Endothelial cell of umbilical vein (primary cell): Measurements from ENCODE around the gene COQ8A. TPM values are rescaled to one million over a fixed set of nuclear protein-coding genes. Genes with fewer than 3 reads are reported as not detected.

Source experiments
- BruUV-seq: library from RNA; stranded (reverse); fragments of 400-500 nt; replicated peaks from 2 replicates; lab custom pipeline; 2021; lab: Mats Ljungman, UMichigan
- CTCF ChIA-PET: fragments of 300-600, 350-600 bp; sonication (Branson Sonifier 250); formaldehyde crosslinking; loops from one replicate; lab custom pipeline; 2021; ENCODE audit warnings: antibody characterized with exemption, inconsistent platforms; lab: Charles Lee
- POLR2A ChIA-PET: fragments of 300-600, 350-600 bp; sonication (Branson Sonifier 250); formaldehyde crosslinking; loops from one replicate; lab custom pipeline; 2021; ENCODE audit warnings: antibody characterized with exemption, inconsistent platforms; lab: Charles Lee
- DNase-seq: peaks from one replicate; pipeline ENCODE4 v3.0.0-alpha.2; 2011; ENCODE audit warnings: low read depth, low spot score
- FAIRE-seq: peaks from 2 replicates; lab custom pipeline; 2011; peaks lifted over from hg19 to GRCh38; lab: Jason Lieb, UNC
- H2AFZ ChIP-seq: 2 replicates; pipeline ENCODE4 v1.6.0; 2012; ENCODE audit warnings: low read depth, low read length, control low read depth, inconsistent platforms
- H3K27ac ChIP-seq: 2 replicates; pipeline ENCODE4 v1.5.1; 2011; ENCODE audit warnings: low read depth, mild to moderate bottlenecking, control low read depth, low read length, moderate library complexity; ENCODE audit not compliant: insufficient read depth
- H3K27me3 ChIP-seq, 2 experiments: 2 replicates each; pipeline versions ENCODE4 v1.6.0 to v1.6.1; 2011; ENCODE audit warnings: low read length in 2 of 2, mixed read lengths in 1 of 2; ENCODE audit not compliant: control insufficient read depth in 2 of 2, insufficient read depth in 2 of 2
- H3K36me3 ChIP-seq, 2 experiments: 2 replicates in 1 of 2; 3 replicates in 1 of 2; pipeline ENCODE4 v1.5.1; 2011; ENCODE audit warnings: low read length in 2 of 2, mild to moderate bottlenecking in 1 of 2, moderate library complexity in 1 of 2; ENCODE audit not compliant: control insufficient read depth in 2 of 2, insufficient read depth in 2 of 2; ENCODE audit errors: extremely low read depth in 1 of 2
- H3K4me1 ChIP-seq: 3 replicates; pipeline ENCODE4 v1.5.1; 2011; ENCODE audit warnings: mild to moderate bottlenecking, low read length; ENCODE audit not compliant: control insufficient read depth, insufficient read depth; ENCODE audit errors: extremely low read depth
- H3K4me2 ChIP-seq: 2 replicates; pipeline ENCODE4 v1.6.1; 2011; ENCODE audit warnings: low read length, control low read depth, mixed read lengths; ENCODE audit not compliant: insufficient read depth
- H3K4me3 ChIP-seq, 3 experiments: fragments of 200-600 bp in 1 of 3; sonication (generic), shearing (Covaris generic) in 1 of 3; replicated peaks in 1 of 3; 2 replicates each; pipeline ENCODE4 v1.5.1; 2011 to 2016; ENCODE audit warnings: control low read depth in 3 of 3, low read length in 3 of 3, mild to moderate bottlenecking in 2 of 3, inconsistent platforms in 1 of 3, low read depth in 1 of 3, moderate library complexity in 1 of 3; ENCODE audit not compliant: insufficient read depth in 1 of 3
- H3K79me2 ChIP-seq: 2 replicates; pipeline ENCODE4 v1.6.0; 2012; ENCODE audit warnings: low read length, inconsistent platforms; ENCODE audit not compliant: control insufficient read depth, insufficient read depth
- H3K9ac ChIP-seq: replicated peaks from 2 replicates; pipeline ENCODE3; 2011; ENCODE audit warnings: low read length, control low read depth; ENCODE audit not compliant: insufficient read depth; ENCODE audit errors: extremely low read depth
- H3K9me1 ChIP-seq: replicated peaks from 3 replicates; pipeline ENCODE4 v1.6.0; 2011; ENCODE audit warnings: mild to moderate bottlenecking, low read length; ENCODE audit not compliant: control insufficient read depth, insufficient read depth; ENCODE audit errors: extremely low read depth
- H3K9me3 ChIP-seq: replicated peaks from 2 replicates; pipeline ENCODE4 v1.5.1; 2012; ENCODE audit warnings: low read length, inconsistent platforms; ENCODE audit not compliant: control insufficient read depth, insufficient read depth
- H4K20me1 ChIP-seq: replicated peaks from 2 replicates; pipeline ENCODE3; 2011; ENCODE audit warnings: mild to moderate bottlenecking, low read length; ENCODE audit not compliant: control insufficient read depth, insufficient read depth; ENCODE audit errors: extremely low read depth
- EZH2 ChIP-seq: IDR thresholded peaks from 2 replicates; pipeline ENCODE4 v1.6.1; 2012; ENCODE audit warnings: borderline replicate concordance, low read depth, mild to moderate bottlenecking, moderate library complexity, low read length, inconsistent platforms; ENCODE audit not compliant: severe bottlenecking
- FOS ChIP-seq: IDR thresholded peaks from 2 replicates; pipeline ENCODE4 v1.6.1; 2011; ENCODE audit warnings: mild to moderate bottlenecking, low read length, moderate library complexity, borderline replicate concordance; ENCODE audit not compliant: insufficient read depth
- GATA2 ChIP-seq: IDR thresholded peaks from 2 replicates; pipeline ENCODE4 v1.7.0; 2011; ENCODE audit warnings: low read depth, mild to moderate bottlenecking, moderate library complexity, mixed read lengths, low read length; ENCODE audit not compliant: insufficient read length, insufficient read depth
- JUN ChIP-seq: IDR thresholded peaks from 2 replicates; pipeline ENCODE4 v1.6.1; 2011; ENCODE audit warnings: borderline replicate concordance, low read depth; ENCODE audit not compliant: insufficient read length, insufficient read depth
- MAX ChIP-seq: IDR thresholded peaks from 2 replicates; pipeline ENCODE4 v1.6.1; 2011; ENCODE audit not compliant: insufficient read depth, insufficient read length
- MYC ChIP-seq: IDR thresholded peaks from one replicate; pipeline ENCODE4 v1.6.1; 2011; ENCODE audit warnings: mild to moderate bottlenecking, low read depth, low read length
- POLR2A ChIP-seq: IDR thresholded peaks from 2 replicates; pipeline ENCODE4 v1.6.1; 2012; ENCODE audit warnings: low read depth, mild to moderate bottlenecking, control low read depth, low read length
- POLR2AphosphoS5 ChIP-seq: IDR thresholded peaks from 2 replicates; pipeline ENCODE4 v1.6.1; 2012; ENCODE audit warnings: low read depth, mild to moderate bottlenecking, control low read depth, low read length, moderate library complexity; ENCODE audit not compliant: insufficient read depth
- dilution Hi-C: fragments of 300-500 bp; cut with MboI; formaldehyde crosslinking; loops from one replicate; pipeline ENCODE4 v1.15.0; 2019; ENCODE audit warnings: low sequenced_read_pairs; ENCODE audit not compliant: extremely low pct_ligation_motif_present
- intact Hi-C: fragments of 100-400 bp; cut with micrococcal nuclease; formaldehyde crosslinking; loops from one replicate; pipeline ENCODE4 v1.10.0; 2022
- polyA plus RNA-seq, 4 experiments: library from polyadenylated mRNA; depleted of rRNA in 3 of 4; stranded (reverse) in 3 of 4; unstranded in 1 of 4; fragments of >200 nt; gene quantifications; 2 replicates each; pipeline versions ENCODE4 v1.2.1 to v1.2.3, GENCODE V29; 2011 to 2012; ENCODE audit warnings: missing spikeins in 1 of 4
- total RNA-seq: library from RNA; stranded (reverse); gene quantifications from 2 replicates; pipeline ENCODE4 v1.2.3, GENCODE V29; 2021
- TF ChIP-seq, protein P1 (sequence below), 2 donors: IDR thresholded peaks; 1 replicate in 1 of 2; 2 replicates in 1 of 2; pipeline ENCODE4 v1.5.1; 2011; ENCODE audit warnings: low read length in 2 of 2, mild to moderate bottlenecking in 2 of 2, moderate library complexity in 2 of 2, control low read depth in 1 of 2, inconsistent platforms in 1 of 2, low read depth in 1 of 2; ENCODE audit not compliant: insufficient read depth in 1 of 2; ENCODE audit errors: extremely low read depth in 1 of 2

COQ8A gene
- total and polyA plus RNA-seq, 2 donors (not counting 3 experiments of a cell fraction or from before 2014, with no cell fraction given) = 6.8 to 9.4 TPM

GRCh38 chr1:226901421-226901820, 38.7 kb upstream of the COQ8A start:
- intact Hi-C loops = no loop called here
- Histone ChIP-seq H3K9me3 (no peaks in the 10 kb centered on the region), H4K20me1 (no peaks in the 10 kb centered on the region), H3K27ac (no peak overlapping the region), H3K79me2 (no peaks in the 10 kb centered on the region), H3K4me3 (no peak overlapping the region), H3K9me1 (no peaks in the 10 kb centered on the region), H3K27me3 (no peaks in the 10 kb centered on the region), H3K4me2 (no peak overlapping the region), H3K36me3 (no peaks in the 10 kb centered on the region), H3K9ac (no peak overlapping the region), H3K4me1 (no peaks in the 10 kb centered on the region), H2AFZ (no peak overlapping the region)
- dilution Hi-C loops = no loop called here
- no TSS peak for BruUV-seq
- DNase-seq (no peak), FAIRE-seq (no peak)
- ChIA-PET CTCF (interaction anchor here (1.4 kb wide), 1 partner anchor 14 kb away, joined by 3 read pairs; no protein-coding TSS in a partner anchor), POLR2A (no interaction called here)
- TF ChIP-seq JUN = no peak
- TF ChIP-seq FOS = no peak
- TF ChIP-seq POLR2A = no peak
- TF ChIP-seq MYC = no peak
- no peak for TF ChIP-seq POLR2AphosphoS5
- no peak for TF ChIP-seq GATA2
- TF ChIP-seq MAX = no peak
- TF ChIP-seq EZH2 = no peak
- TF ChIP-seq, protein P1, sequence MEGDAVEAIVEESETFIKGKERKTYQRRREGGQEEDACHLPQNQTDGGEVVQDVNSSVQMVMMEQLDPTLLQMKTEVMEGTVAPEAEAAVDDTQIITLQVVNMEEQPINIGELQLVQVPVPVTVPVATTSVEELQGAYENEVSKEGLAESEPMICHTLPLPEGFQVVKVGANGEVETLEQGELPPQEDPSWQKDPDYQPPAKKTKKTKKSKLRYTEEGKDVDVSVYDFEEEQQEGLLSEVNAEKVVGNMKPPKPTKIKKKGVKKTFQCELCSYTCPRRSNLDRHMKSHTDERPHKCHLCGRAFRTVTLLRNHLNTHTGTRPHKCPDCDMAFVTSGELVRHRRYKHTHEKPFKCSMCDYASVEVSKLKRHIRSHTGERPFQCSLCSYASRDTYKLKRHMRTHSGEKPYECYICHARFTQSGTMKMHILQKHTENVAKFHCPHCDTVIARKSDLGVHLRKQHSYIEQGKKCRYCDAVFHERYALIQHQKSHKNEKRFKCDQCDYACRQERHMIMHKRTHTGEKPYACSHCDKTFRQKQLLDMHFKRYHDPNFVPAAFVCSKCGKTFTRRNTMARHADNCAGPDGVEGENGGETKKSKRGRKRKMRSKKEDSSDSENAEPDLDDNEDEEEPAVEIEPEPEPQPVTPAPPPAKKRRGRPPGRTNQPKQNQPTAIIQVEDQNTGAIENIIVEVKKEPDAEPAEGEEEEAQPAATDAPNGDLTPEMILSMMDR (IDR thresholded peaks at IDR 0.05; ENCODE audit: extremely low read depth in 1 of 2, insufficient read depth in 1 of 2, low read depth in 1 of 2, low read length in 2 of 2) = no peak
